Activated gamma-delta T cell treated with Interleukin-2 at 50 U/mL for 16 hours (primary cell): ENCODE data around the gene ATOH8.

ENCODE experiments used
- DNase-seq: peaks from one replicate; pipeline ENCODE4 v3.0.0-alpha.2; 2020

Gene ATOH8

GRCh38 chr2:85790499-85791188 is 36.9 kb downstream of the ATOH8 start:
- no peak for DNase-seq

- no peak for DNase-seq
Observed at GRCh38 chr2:85791704-85792565, 38.1 kb downstream of the ATOH8 start.

GRCh38 chr2:85792783-85793441 is 39.1 kb downstream of the ATOH8 start:
- no peak for DNase-seq

GRCh38 chr2:85793584-85793983 is 39.8 kb downstream of the ATOH8 start:
- no peak for DNase-seq

GRCh38 chr2:85794038-85794441 is 40.2 kb downstream of the ATOH8 start:
- DNase-seq, result no peak

GRCh38 chr2:85794491-85795121 is 40.8 kb downstream of the ATOH8 start:
- no peak for DNase-seq

GRCh38 chr2:85795331-85796045 is 41.7 kb downstream of the ATOH8 start:
- no peak for DNase-seq

GRCh38 chr2:85796046-85796340 is 42.2 kb downstream of the ATOH8 start:
- DNase-seq, result no peak

GRCh38 chr2:85796341-85797262 is 42.8 kb downstream of the ATOH8 start:
- DNase-seq, result no peak

GRCh38 chr2:85797263-85797660 is 43.5 kb downstream of the ATOH8 start:
- DNase-seq, result no peak

GRCh38 chr2:85797921-85798320 is 44.1 kb downstream of the ATOH8 start:
- no peak for DNase-seq

- no peak for DNase-seq
Observed at GRCh38 chr2:85799215-85799956, 45.6 kb downstream of the ATOH8 start.

GRCh38 chr2:85800586-85800985 is 46.8 kb downstream of the ATOH8 start:
- no peak for DNase-seq

- no peak for DNase-seq
Observed at GRCh38 chr2:85801871-85802270, 48.1 kb downstream of the ATOH8 start.

- DNase-seq, result no peak
Observed at GRCh38 chr2:85802354-85803103, 48.7 kb downstream of the ATOH8 start.

- DNase-seq, result no peak
Observed at GRCh38 chr2:85803704-85804425, 50.1 kb downstream of the ATOH8 start.

GRCh38 chr2:85804583-85804982 is 50.8 kb downstream of the ATOH8 start:
- peak; percentile 23 for DNase-seq

- DNase-seq, result no peak
Observed at GRCh38 chr2:85806358-85807118, 52.7 kb downstream of the ATOH8 start.

- DNase-seq, result no peak
Observed at GRCh38 chr2:85807756-85808155, 54.0 kb downstream of the ATOH8 start.
